ENCODE results near the gene OR2AG1.

DNA sequence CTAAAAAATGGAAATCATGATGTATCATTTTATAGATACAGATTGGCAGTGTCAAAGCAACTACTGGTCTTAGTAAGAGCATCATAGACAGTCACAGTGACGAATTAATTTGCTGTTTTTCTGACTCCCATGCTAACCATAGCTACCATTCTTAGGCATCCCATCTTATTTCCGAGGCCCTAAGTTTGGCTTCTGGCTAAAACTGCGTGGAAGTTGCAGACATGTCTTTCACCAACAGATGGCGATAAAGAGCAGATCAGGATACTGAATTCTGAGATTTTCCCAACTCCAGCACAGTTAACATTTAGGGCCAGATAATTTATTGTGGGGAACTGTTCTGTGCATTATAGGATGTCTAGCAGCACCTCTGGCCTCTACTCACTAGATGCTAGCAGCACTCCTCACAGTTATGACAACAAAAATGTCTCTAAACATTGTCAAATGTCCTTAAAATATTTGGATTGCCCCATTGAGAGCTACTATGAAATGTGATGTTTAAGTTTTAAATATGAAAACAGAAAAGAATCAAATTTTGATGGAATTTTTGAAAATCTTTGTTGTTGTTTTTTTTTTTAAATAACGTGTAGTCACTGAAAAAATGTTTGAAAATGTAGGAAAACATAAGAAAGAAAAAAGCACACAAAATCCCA is 27.4 kb upstream of the OR2AG1 start:
- TF ChIP-seq POLR2AphosphoS5 (IDR thresholded peaks at IDR 0.05; ENCODE audit: low read depth, low read length) (no peak), POLR2A (IDR thresholded peaks at IDR 0.05; ENCODE audit: low read depth, low read length) (no peak), TAF1 (IDR thresholded peaks at IDR 0.05; ENCODE audit: borderline replicate concordance, low read depth, low read length) (no peak)

Data from GM12892 (cell line).